GM12891 (cell line): ENCODE data around the gene IL27RA.
A peak's percentile ranks its signal among the peaks of the same experiment; 100 is the strongest.

Experiments used
- DNase-seq: peaks from one replicate; pipeline ENCODE4 v3.0.0; 2011; ENCODE audit warnings: low spot score; ENCODE audit not compliant: insufficient read length
- FAIRE-seq: peaks from 2 replicates; lab custom pipeline; 2011; peaks lifted over from hg19 to GRCh38; lab: Jason Lieb, UNC
- PAX5 ChIP-seq: IDR thresholded peaks from 2 replicates; pipeline ENCODE4 v1.6.1; 2011; ENCODE audit warnings: low read length, moderate library complexity, mild to moderate bottlenecking; ENCODE audit not compliant: insufficient read depth, severe bottlenecking
- POLR2A ChIP-seq: IDR thresholded peaks from 2 replicates; pipeline ENCODE4 v1.6.1; 2011; ENCODE audit warnings: low read depth, low read length, control low read depth
- POLR2AphosphoS5 ChIP-seq: IDR thresholded peaks from 2 replicates; pipeline ENCODE4 v1.6.1; 2011; ENCODE audit warnings: low read depth, low read length, control low read depth
- POU2F2 ChIP-seq: IDR thresholded peaks from 2 replicates; pipeline ENCODE4 v1.6.1; 2011; ENCODE audit warnings: low read depth, mild to moderate bottlenecking, control low read depth, low read length, moderate library complexity
- SPI1 ChIP-seq: IDR thresholded peaks from 2 replicates; pipeline ENCODE4 v1.6.1; 2011; ENCODE audit warnings: low read depth, low read length, control low read depth
- TAF1 ChIP-seq: IDR thresholded peaks from 2 replicates; pipeline ENCODE4 v1.6.1; 2011; ENCODE audit warnings: low read depth, low read length, control low read depth

IL27RA gene

GRCh38 chr19:14089412-14089661 lies 57.8 kb downstream of the IL27RA start:
- FAIRE-seq (no peak), DNase-seq (no peak)

GRCh38 chr19:14089662-14090508 lies 58.3 kb downstream of the IL27RA start:
- FAIRE-seq (peak; percentile 86), DNase-seq (peak; percentile 59)
- TF ChIP-seq SPI1 (no peak), POU2F2 (no peak), POLR2A (no peak), PAX5 (no peak), POLR2AphosphoS5 (no peak), TAF1 (no peak)

More at GRCh38 chr19:14089412-14089661, 57.8 kb downstream of the IL27RA start:
- TF ChIP-seq PAX5, result no peak
- TF ChIP-seq POLR2A, result no peak
- no peak for TF ChIP-seq POLR2AphosphoS5
- no peak for TF ChIP-seq SPI1
- no peak for TF ChIP-seq POU2F2
- no peak for TF ChIP-seq TAF1

GRCh38 chr19:14090509-14091080 lies 59.0 kb downstream of the IL27RA start, which contains the start of gene SAMD1:
TSS of gene SAMD1 (minus strand) at chr19:14090751.
- FAIRE-seq (peak; percentile 85), DNase-seq (peak; percentile 76)
- no peak for TF ChIP-seq POLR2A
- TF ChIP-seq POU2F2, result no peak
- TF ChIP-seq SPI1, result no peak
- TF ChIP-seq PAX5, result no peak
- no peak for TF ChIP-seq TAF1
- TF ChIP-seq POLR2AphosphoS5, result no peak

GRCh38 chr19:14091081-14091812 lies 59.7 kb downstream of the IL27RA start:
- FAIRE-seq, result peak; percentile 94
- peak; percentile 87 for DNase-seq
- TF ChIP-seq SPI1, result 0 out of 2 replicates have a peak, but pooled peaks have one; percentile 50
- no peak; the same call in 1 of the 2 replicates for TF ChIP-seq POLR2AphosphoS5

GRCh38 chr19:14091813-14092462 lies 60.4 kb downstream of the IL27RA start:
- no peak for FAIRE-seq
- DNase-seq, result peak; percentile 66
- TF ChIP-seq TAF1, result no peak
- no peak for TF ChIP-seq POLR2A
- no peak for TF ChIP-seq PAX5
- TF ChIP-seq SPI1, result no peak
- 0 out of 2 replicates have a peak, but pooled peaks have one; percentile 10 for TF ChIP-seq POU2F2
- TF ChIP-seq POLR2AphosphoS5, result no peak

GRCh38 chr19:14093117-14093823 lies 61.7 kb downstream of the IL27RA start:
- no peak for FAIRE-seq
- no peak for DNase-seq
- TF ChIP-seq POU2F2 (no peak), SPI1 (no peak), POLR2A (0 out of 2 replicates have a peak, but pooled peaks have one; percentile 26)

- FAIRE-seq (no peak), DNase-seq (no peak)
- no peak for TF ChIP-seq SPI1
- TF ChIP-seq PAX5, result no peak
- no peak for TF ChIP-seq POU2F2
- no peak for TF ChIP-seq TAF1
- TF ChIP-seq POLR2A, result no peak
- no peak for TF ChIP-seq POLR2AphosphoS5
Observed at GRCh38 chr19:14094854-14095253, 63.3 kb downstream of the IL27RA start.

GRCh38 chr19:14096272-14096992 lies 64.9 kb downstream of the IL27RA start:
- TF ChIP-seq POLR2A (no peak), POLR2AphosphoS5 (no peak), POU2F2 (no peak), SPI1 (no peak), TAF1 (no peak), PAX5 (no peak)
- FAIRE-seq (no peak), DNase-seq (no peak)
